GM21367 (cell line): ENCODE measurements around the gene SASH1.

Experiments used
- ATAC-seq: cut with Tn5 transposase; IDR thresholded peaks from one replicate; pipeline ENCODE4 v1.9.1; 2021; ENCODE audit not compliant: unreplicated experiment

The SASH1 gene

GRCh38 chr6:148455674-148456558 is 113.3 kb downstream of the SASH1 start:
- ATAC-seq: no peak

DNA sequence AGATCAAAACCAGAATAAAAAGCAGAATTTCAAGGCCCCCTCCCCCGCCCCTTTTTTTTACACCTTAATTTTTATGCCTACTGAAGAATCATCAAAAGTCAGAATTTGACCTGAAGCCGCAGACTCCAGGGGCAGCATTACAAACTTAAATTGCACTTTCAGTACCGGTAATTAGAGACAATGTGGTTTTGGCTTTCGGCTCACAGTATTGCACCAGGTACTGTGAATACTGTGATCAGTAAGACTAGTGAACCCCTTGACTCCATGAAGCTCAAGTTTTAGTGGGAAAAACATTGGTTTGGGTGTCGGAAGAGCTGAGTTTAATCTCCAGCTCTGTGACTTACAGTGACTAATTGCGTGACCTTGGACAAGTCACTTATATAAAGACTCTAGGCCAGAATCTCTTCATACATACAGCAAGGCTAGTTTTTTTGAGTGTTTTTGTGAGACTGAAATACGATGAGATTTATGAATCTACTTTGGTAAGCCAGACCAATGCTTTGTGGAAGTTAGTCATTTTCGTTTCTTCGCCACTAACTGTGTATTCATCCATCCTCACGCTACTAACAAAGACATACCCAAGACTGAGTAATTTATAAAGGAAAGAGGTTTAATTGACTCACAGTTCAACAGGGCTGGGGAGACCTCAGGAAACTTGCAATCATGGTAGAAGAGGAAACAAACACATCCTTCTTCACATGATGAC is 114.7 kb downstream of the SASH1 start:
- ATAC-seq: no peak

GRCh38 chr6:148457843-148458159 is 115.2 kb downstream of the SASH1 start:
- no peak for ATAC-seq

- ATAC-seq: no peak
Observed at GRCh38 chr6:148459238-148459637, 116.6 kb downstream of the SASH1 start.

DNA sequence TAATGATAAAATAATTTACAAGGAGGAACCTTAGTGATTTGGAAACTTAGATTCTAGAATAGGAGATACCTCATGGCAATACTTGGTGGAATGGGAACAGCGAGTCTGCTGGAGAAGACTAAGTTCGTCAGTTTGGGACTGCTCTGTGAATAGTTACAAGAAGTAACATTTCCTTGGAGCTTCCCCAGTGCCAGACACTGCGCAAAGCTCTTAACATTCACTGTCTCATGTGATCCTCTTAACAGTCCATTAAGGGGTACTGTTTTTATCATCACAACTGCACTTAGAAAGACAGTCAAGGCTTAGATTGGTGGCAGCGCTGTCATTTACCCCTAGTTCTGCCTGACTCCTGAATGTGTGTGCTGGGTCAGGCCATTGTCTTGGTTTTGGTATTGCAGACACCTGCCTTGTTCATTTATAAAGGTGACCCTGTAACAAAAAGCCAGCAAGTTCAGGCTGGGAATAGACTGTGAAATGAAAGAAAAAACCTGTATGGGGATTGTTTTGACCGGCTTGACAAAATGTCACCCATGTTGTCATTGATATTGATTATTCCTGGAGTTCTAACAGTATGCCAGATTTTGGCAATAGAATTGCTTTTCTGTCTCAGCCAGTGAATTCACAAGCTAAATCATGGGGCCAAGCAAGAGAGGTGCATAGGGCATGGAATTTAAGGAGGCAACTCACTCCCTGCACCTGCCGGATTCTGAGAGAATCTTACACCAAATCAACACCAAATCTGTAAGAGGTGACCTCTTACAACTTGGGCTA is 118.4 kb downstream of the SASH1 start:
- ATAC-seq: no peak

GRCh38 chr6:148461986-148462577 is 119.4 kb downstream of the SASH1 start:
- no peak for ATAC-seq

DNA sequence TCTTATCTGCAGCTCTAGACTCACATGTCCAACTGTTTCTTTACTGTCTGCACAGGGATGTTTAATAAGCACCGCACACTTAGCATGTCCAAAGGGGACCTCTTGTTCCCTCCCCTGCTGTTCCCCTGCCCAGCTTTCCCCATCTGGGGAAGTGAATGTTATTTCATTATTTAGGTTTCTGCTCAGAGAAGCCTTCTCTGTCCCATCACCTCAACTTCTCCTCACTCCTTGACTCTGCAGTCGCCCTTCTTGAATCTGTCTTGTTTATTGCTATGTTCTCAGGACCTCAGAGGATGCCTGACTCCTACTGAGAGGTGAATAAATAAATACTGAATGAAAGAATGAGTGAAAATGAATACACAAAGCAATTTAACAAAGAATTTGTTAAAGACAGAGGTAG is 121.0 kb downstream of the SASH1 start:
- no peak for ATAC-seq

- ATAC-seq: peak; percentile 81
Observed at GRCh38 chr6:148464319-148465010, 121.8 kb downstream of the SASH1 start.

DNA sequence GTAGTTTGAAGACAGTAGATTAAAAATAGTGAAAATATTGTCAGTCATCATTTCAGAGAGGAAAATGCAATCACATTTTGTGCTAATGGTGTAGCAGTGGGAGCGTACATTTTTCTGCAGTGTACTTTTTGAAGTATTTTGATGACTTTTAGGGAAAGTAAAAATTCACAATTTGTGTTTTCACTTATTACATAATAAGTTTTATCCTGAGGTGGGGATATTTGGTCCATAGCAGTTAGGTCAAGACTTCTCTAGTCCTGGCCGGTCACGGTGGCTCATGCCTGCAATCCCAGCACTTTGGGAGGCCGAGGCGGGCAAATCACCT is 122.3 kb downstream of the SASH1 start:
- ATAC-seq: no peak

DNA sequence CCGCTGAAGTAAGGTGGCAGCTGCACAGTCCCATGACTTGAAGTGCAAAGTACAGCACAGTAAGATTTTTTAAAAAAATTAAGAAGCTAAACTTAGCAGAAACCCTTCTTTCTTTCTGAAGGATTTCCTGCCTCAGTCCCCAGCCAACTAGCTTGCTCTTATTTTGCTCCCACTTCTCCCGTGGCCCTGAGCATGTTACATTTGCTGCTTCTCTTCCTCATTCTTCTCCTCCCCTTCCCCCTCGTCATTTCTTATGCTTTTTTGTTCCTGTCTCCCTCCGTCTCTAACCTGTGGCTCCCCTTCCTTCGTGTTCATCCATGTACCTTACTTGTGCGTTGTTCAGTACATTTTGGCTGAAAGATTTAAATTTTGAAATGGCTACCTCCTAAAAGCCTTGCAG is 123.0 kb downstream of the SASH1 start:
- ATAC-seq: no peak

GRCh38 chr6:148466158-148466557 is 123.5 kb downstream of the SASH1 start:
- no peak for ATAC-seq

GRCh38 chr6:148467926-148468325 is 125.3 kb downstream of the SASH1 start:
- no peak for ATAC-seq

DNA sequence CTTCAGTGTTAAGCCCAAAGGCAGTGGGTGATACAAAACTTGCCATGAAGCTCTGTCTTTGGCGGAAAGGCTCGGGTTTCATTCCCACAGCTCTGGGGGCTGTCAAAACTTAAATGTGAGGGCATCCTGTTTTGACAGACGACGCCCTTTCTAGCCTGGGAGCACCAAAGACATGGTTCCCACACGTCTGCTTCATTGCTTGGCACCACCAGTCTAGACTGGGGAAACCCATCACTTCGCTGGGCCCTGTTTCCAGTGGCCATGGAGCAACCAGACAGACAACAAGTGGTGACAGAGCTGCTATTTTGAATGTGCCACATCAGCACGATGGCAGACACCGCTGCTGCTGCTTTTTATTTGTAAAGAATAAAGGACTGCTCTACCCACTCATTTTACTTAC is 127.5 kb downstream of the SASH1 start:
- no peak for ATAC-seq

DNA sequence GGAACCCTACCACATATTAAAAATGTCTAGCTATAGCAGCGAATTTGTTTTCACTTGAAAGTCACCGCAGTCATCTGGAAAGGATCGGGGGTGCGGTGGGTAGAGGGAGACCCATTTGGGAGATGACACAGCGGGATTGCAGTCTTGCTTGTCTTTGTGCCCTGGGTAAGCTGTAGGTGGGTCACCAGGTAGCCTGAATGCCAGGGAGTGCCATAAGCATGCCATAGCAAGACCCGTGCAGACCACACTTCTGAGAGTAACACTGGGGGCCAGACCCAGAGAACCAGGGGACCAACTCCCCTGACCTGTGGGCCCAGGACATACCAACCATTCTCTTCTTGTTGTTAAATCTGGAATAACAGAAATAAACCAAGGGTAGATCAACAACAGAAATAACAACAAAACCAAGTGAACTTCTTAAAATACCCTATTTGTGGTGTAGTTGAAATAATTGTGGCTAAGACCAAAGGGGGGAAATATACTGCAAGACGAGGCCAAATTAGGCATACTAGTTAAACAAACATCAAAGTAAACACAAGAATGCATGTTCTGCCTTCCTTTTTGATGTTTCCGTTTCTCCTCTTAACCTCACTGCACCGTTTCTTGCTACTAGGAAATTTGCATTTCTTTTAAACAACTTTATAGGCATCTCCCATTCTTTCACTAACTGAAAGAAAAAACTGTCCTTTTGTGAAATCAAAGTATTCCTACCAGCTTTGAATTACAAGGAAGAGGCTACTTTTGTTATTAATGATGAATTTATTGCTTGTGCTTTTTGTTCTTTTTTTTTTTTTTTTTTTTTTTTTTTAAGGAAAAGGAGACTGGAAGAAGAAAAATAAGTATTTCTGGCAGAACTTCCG is 128.2 kb downstream of the SASH1 start:
- ATAC-seq: no peak

DNA sequence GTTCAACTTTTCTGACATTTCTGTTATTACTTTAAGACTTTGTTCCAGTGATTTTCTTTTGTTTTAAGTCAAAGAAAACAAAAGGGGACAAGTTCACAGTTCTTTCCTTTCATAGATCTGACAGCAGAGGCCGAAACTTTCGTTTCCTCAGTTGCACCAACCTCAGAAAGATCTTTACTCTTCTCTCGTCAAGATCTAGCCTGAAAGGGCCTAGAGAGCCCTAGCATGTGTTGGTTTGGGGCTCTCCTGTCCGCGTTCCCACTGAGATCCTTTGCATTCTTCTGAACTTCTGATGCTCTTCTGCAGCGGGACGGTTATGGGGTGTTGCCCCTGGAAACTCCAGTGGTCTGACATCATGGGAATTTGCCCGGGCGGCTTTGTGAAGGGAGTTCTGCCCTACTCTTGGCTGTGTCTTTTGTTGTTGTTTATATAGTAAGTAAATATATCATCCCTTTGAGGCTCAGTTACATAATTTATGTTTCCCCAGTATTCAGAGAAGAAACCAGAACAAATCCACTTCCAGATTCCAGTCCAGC is 129.1 kb downstream of the SASH1 start:
- no peak for ATAC-seq

DNA sequence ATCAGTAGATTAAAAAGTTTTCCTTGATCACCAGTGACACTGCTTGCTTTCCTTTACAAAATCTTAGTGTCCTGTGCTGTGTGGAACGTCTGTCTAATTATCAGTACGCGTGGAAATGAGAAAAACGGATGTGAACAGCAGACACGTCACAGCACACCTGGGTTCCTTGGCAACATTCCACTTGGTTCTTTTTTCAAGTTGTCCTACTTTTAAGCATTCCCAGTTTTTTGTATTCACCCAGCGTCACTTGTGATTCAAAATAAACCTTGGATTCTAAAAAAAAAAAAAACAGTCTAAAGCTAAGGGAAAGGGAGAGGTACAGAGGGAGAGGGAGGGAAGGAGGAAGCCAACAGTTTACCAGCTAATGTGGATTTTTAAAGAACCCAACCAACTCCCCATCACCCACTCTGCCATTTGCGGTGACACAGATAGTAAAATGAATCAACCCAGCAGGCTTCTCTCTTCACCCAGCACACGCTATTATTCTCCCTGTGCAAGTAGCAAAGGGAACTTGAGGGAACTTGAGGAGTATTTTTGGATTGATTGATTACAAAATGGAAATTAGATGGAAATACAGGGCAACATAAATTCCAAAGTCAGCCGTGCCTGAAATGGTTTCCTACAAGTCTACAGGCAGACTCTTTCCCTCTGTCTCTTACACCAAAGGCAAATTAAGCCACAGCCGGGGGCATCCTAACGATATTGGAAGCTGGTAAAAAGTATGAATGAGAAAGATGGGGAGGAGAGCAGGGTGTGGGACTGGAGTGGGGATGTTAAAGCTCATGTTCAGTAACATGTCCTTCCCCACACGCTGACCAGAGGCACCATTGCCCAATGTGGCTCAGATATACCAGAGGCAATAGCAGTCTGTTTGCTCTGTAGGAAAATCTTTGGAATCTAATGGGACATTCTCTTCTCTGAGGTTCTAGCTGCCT is 129.8 kb downstream of the SASH1 start:
- ATAC-seq: no peak

GRCh38 chr6:148479497-148479896 is 136.9 kb downstream of the SASH1 start:
- ATAC-seq: no peak

GRCh38 chr6:148487461-148487860 is 144.8 kb downstream of the SASH1 start:
- ATAC-seq: no peak
